IMR-90 (cell line): ENCODE data around the gene TYSND1. TPM values are rescaled to one million over a fixed set of nuclear protein-coding genes. Genes with fewer than 3 reads are reported as not detected.

Experiments
- ATAC-seq: fragments of 200-7000 bp; cut with Tn5 transposase; 2 replicates; pipeline ENCODE4 v1.9.1; 2020; ENCODE audit warnings: low read depth, mild to moderate bottlenecking, moderate library complexity
- BruUV-seq: library from RNA; stranded (reverse); fragments of 400-500 nt; replicated peaks from 2 replicates; lab custom pipeline; 2021; lab: Mats Ljungman, UMichigan
- CTCF ChIA-PET: fragments of 300-600 bp; formaldehyde crosslinking; extraction: SDS; loops from one replicate; lab custom pipeline; 2021; ENCODE audit warnings: antibody characterized with exemption; lab: Yijun Ruan, JAX
- POLR2A ChIA-PET: fragments of 300-600 bp; sonication (Branson Sonifier 250); formaldehyde crosslinking; loops from one replicate; lab custom pipeline; 2022; ENCODE audit warnings: antibody characterized with exemption; ENCODE audit not compliant: unreplicated experiment; lab: Charles Lee
- DNase-seq: peaks from one replicate; pipeline ENCODE4 v3.0.0; 2013
- H2AFZ ChIP-seq: replicated peaks from 2 replicates; pipeline ENCODE3; 2013; ENCODE audit warnings: low read length, mild to moderate bottlenecking; ENCODE audit not compliant: poor library complexity
- H2AK5ac ChIP-seq: 2 replicates; pipeline ENCODE4 v1.6.1; 2013; ENCODE audit warnings: low read depth, low read length, inconsistent platforms
- H2AK9ac ChIP-seq: replicated peaks from 2 replicates; pipeline ENCODE3; 2013; ENCODE audit warnings: mild to moderate bottlenecking, low read depth, low read length, moderate library complexity; ENCODE audit not compliant: poor library complexity
- H2BK120ac ChIP-seq: 2 replicates; pipeline ENCODE4 v1.6.1; 2013; ENCODE audit warnings: low read depth, low read length, inconsistent platforms
- H2BK15ac ChIP-seq: 3 replicates; pipeline ENCODE4 v1.6.1; 2013; ENCODE audit warnings: low read depth, low read length, inconsistent platforms
- H2BK20ac ChIP-seq: 2 replicates; pipeline ENCODE4 v1.6.1; 2013; ENCODE audit warnings: low read depth, mild to moderate bottlenecking, inconsistent platforms, low read length, moderate library complexity
- H2BK5ac ChIP-seq: 2 replicates; pipeline ENCODE4 v1.6.1; 2013; ENCODE audit warnings: mild to moderate bottlenecking, low read depth, low read length, inconsistent platforms; ENCODE audit not compliant: poor library complexity, severe bottlenecking
- H3K14ac ChIP-seq: replicated peaks from 2 replicates; pipeline ENCODE4 v1.6.1; 2013; ENCODE audit warnings: low read depth, low read length, inconsistent platforms
- H3K18ac ChIP-seq: 2 replicates; pipeline ENCODE4 v1.6.1; 2013; ENCODE audit warnings: low read depth, low read length, control low read depth
- H3K23ac ChIP-seq: 2 replicates; pipeline ENCODE4 v1.6.1; 2013; ENCODE audit warnings: low read depth, low read length, inconsistent platforms
- H3K27ac ChIP-seq: 2 replicates; pipeline ENCODE4 v1.5.1; 2013; ENCODE audit warnings: mild to moderate bottlenecking, control low read depth, low read length; ENCODE audit not compliant: insufficient read depth
- H3K27me3 ChIP-seq: 2 replicates; pipeline ENCODE4 v1.6.1; 2013; ENCODE audit warnings: low read length; ENCODE audit not compliant: control insufficient read depth, insufficient read depth
- H3K36me3 ChIP-seq: 2 replicates; pipeline ENCODE4 v1.6.1; 2013; ENCODE audit warnings: low read length, mixed read lengths; ENCODE audit not compliant: control insufficient read depth, insufficient read depth
- H3K4ac ChIP-seq: 2 replicates; pipeline ENCODE4 v1.6.1; 2013; ENCODE audit warnings: low read depth, low read length, inconsistent platforms
- H3K4me1 ChIP-seq: 2 replicates; pipeline ENCODE4 v1.6.1; 2013; ENCODE audit warnings: low read length, mixed read lengths; ENCODE audit not compliant: control insufficient read depth, insufficient read depth
- H3K4me2 ChIP-seq: 2 replicates; pipeline ENCODE4 v1.6.1; 2013; ENCODE audit warnings: low read depth, mild to moderate bottlenecking, control low read depth, low read length, moderate library complexity
- H3K4me3 ChIP-seq: 2 replicates; pipeline ENCODE4 v1.5.1; 2013; ENCODE audit warnings: low read depth, mild to moderate bottlenecking, control low read depth, low read length, moderate library complexity; ENCODE audit not compliant: insufficient read depth
- H3K56ac ChIP-seq: 2 replicates; pipeline ENCODE4 v1.6.1; 2013; ENCODE audit warnings: low read length, inconsistent platforms; ENCODE audit not compliant: insufficient read depth; ENCODE audit errors: extremely low read depth
- H3K79me1 ChIP-seq, 2 experiments: 2 replicates each; pipeline ENCODE4 v1.6.1; 2013; ENCODE audit warnings: low read length in 2 of 2, inconsistent platforms in 1 of 2, low read depth in 1 of 2
- H3K9ac ChIP-seq: 2 replicates; pipeline ENCODE4 v1.6.1; 2013; ENCODE audit warnings: low read depth, low read length, control low read depth
- H3K9me1 ChIP-seq: 2 replicates; pipeline ENCODE4 v1.6.1; 2013; ENCODE audit warnings: low read length, inconsistent platforms; ENCODE audit not compliant: insufficient read depth
- H3K9me3 ChIP-seq: 2 replicates; pipeline ENCODE4 v1.6.1; 2013; ENCODE audit warnings: low read length; ENCODE audit not compliant: control insufficient read depth, insufficient read depth
- H4K20me1 ChIP-seq: 2 replicates; pipeline ENCODE4 v1.6.1; 2013; ENCODE audit warnings: low read length, inconsistent platforms; ENCODE audit not compliant: insufficient read depth
- H4K5ac ChIP-seq: 2 replicates; pipeline ENCODE4 v1.6.1; 2013; ENCODE audit warnings: mild to moderate bottlenecking, low read depth, low read length, control low read depth
- H4K8ac ChIP-seq, 2 experiments: 2 replicates each; pipeline ENCODE4 v1.6.1; 2013; ENCODE audit warnings: low read depth in 2 of 2, low read length in 2 of 2, control low read depth in 1 of 2, inconsistent platforms in 1 of 2
- H4K91ac ChIP-seq: 2 replicates; pipeline ENCODE4 v1.6.1; 2013; ENCODE audit warnings: low read depth, low read length, inconsistent platforms; ENCODE audit not compliant: insufficient read depth
- BHLHE40 ChIP-seq: fragments of 150-350 bp; IDR thresholded peaks from 2 replicates; pipeline ENCODE4 v1.6.1; 2016; ENCODE audit warnings: mild to moderate bottlenecking, low read depth, low read length
- CEBPB ChIP-seq: IDR thresholded peaks from 2 replicates; pipeline ENCODE4 v1.6.1; 2012; ENCODE audit warnings: low read depth, low read length, improper control_type of control experiment
- CHD1 ChIP-seq: IDR thresholded peaks from 2 replicates; pipeline ENCODE4 v1.6.1; 2012; ENCODE audit warnings: low read depth, low read length, improper control_type of control experiment
- FOS ChIP-seq: fragments of 150-350 bp; IDR thresholded peaks from 2 replicates; pipeline ENCODE4 v1.6.1; 2016; ENCODE audit warnings: low read depth, low read length
- NFE2L2 ChIP-seq: fragments of 150-350 bp; IDR thresholded peaks from 2 replicates; pipeline ENCODE4 v1.6.1; 2016; ENCODE audit warnings: low read depth, mild to moderate bottlenecking, low read length
- RAD21 ChIP-seq: IDR thresholded peaks from 2 replicates; pipeline ENCODE4 v1.6.1; 2012; ENCODE audit warnings: low read length, improper control_type of control experiment
- RFX5 ChIP-seq: IDR thresholded peaks from 2 replicates; pipeline ENCODE4 v1.8.0; 2012; ENCODE audit warnings: low read depth, mild to moderate bottlenecking, low read length, moderate library complexity
- SMC3 ChIP-seq: fragments of 150-350 bp; IDR thresholded peaks from 2 replicates; pipeline ENCODE4 v1.6.1; 2016; ENCODE audit warnings: low read depth, mild to moderate bottlenecking, antibody characterized with exemption, low read length, moderate library complexity
- WGBS, 2 experiments: methylation state at CpG; one replicate each; pipeline versions ENCODE4 v1.1.5 to v1.1.7; 2013; ENCODE audit warnings: missing lambda C conversion rate in 2 of 2; ENCODE audit not compliant: insufficient read length in 1 of 2; ENCODE audit errors: extremely low coverage in 2 of 2; 5-methylcytosine and 5-hydroxymethylcytosine counted together
- dilution Hi-C: fragments of 300-500 bp; cut with HindIII; formaldehyde crosslinking; loops from one replicate; pipeline ENCODE4 v1.14.3; 2018; ENCODE audit warnings: low sequenced_read_pairs; ENCODE audit not compliant: unreplicated experiment
- in situ Hi-C: fragments of 300-500 bp; cut with MboI; formaldehyde crosslinking; loops from 3 replicates; pipeline ENCODE4 v1.14.3; 2019; ENCODE audit warnings: low sequenced_read_pairs, inconsistent platforms, mixed read lengths
- intact Hi-C: fragments of 100-400 bp; cut with micrococcal nuclease; formaldehyde crosslinking; loops from 2 replicates; pipeline ENCODE4 v1.10.0; 2022
- polyA plus RNA-seq, 3 experiments: library from polyadenylated mRNA; depleted of rRNA; stranded (reverse); fragments of >200 nt; gene quantifications; 2 replicates each; pipeline ENCODE4 v1.2.3, GENCODE V29; 2012; ENCODE audit warnings: low replicate concordance in 1 of 3
- total RNA-seq: library from RNA; depleted of rRNA; stranded (reverse); fragments of >200 nt; gene quantifications from 2 replicates; pipeline ENCODE4 v1.2.3, GENCODE V29; 2012
- TF ChIP-seq, protein P1 (sequence below): fragments of 150-350 bp; IDR thresholded peaks from 2 replicates; pipeline ENCODE4 v1.6.1; 2017; ENCODE audit warnings: mild to moderate bottlenecking, antibody characterized with exemption, low read length, low read depth
- TF ChIP-seq, protein P2 (sequence below): fragments of 150-350 bp; IDR thresholded peaks from 2 replicates; pipeline ENCODE4 v1.6.1; 2016; ENCODE audit warnings: low read depth, mild to moderate bottlenecking, low read length, moderate library complexity, borderline replicate concordance

Gene TYSND1
- total and polyA plus RNA-seq, 2 of the 4 experiments (the other 2 are of a cell fraction) = 2.9 to 4.1 TPM

DNA sequence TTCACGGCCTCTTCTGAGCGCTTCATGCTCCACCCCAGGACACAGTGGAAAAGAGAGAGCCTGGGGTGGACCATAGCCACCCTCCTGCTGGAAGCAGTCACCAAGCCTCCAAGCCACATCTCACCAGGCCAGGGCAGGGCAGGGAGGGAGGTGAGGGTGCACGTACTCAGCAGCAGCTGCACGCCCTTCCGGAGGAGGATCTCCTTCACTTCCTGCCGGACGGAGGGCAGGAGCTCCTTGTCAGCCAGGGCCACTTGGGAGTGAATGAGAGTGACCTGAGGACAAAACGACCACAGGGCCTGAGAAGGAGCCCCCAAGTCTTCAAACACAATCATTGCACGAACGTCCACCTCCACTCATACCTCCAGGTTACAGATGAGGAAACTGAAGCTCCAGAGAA is 28.9 kb downstream of the TYSND1 start:
- H4K8ac ChIP-seq = no peak overlapping the region
- in situ Hi-C loops (no loop called here), intact Hi-C loops (no loop called here), dilution Hi-C loops (no loop called here)
- no peak overlapping the region for H2BK15ac ChIP-seq
- no peak overlapping the region for H3K4me3 ChIP-seq
- H2BK20ac ChIP-seq = no peak overlapping the region
- H2AFZ ChIP-seq = no peak overlapping the region
- H3K9ac ChIP-seq = no peak overlapping the region
- ChIA-PET CTCF (no interaction called here), POLR2A (no interaction called here)
- TF ChIP-seq BHLHE40 (no peak), CEBPB (no peak), CHD1 (no peak), NFE2L2 (no peak), RAD21 (no peak), FOS (no peak), RFX5 (no peak), SMC3 (no peak)
- TF ChIP-seq, protein P1, sequence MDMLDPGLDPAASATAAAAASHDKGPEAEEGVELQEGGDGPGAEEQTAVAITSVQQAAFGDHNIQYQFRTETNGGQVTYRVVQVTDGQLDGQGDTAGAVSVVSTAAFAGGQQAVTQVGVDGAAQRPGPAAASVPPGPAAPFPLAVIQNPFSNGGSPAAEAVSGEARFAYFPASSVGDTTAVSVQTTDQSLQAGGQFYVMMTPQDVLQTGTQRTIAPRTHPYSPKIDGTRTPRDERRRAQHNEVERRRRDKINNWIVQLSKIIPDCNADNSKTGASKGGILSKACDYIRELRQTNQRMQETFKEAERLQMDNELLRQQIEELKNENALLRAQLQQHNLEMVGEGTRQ = no peak
- TF ChIP-seq, protein P2, sequence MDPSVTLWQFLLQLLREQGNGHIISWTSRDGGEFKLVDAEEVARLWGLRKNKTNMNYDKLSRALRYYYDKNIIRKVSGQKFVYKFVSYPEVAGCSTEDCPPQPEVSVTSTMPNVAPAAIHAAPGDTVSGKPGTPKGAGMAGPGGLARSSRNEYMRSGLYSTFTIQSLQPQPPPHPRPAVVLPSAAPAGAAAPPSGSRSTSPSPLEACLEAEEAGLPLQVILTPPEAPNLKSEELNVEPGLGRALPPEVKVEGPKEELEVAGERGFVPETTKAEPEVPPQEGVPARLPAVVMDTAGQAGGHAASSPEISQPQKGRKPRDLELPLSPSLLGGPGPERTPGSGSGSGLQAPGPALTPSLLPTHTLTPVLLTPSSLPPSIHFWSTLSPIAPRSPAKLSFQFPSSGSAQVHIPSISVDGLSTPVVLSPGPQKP = no peak
- no peaks in the 10 kb centered on the region for H3K4me1 ChIP-seq
- H3K23ac ChIP-seq = no peak overlapping the region
- no peak overlapping the region for H3K56ac ChIP-seq
- ATAC-seq = no peak
- no peak for DNase-seq
- H3K4ac ChIP-seq = no peak overlapping the region
- H3K36me3 ChIP-seq = peaks cover 55% of the 10 kb centered on the region
- H3K14ac ChIP-seq = no peak overlapping the region
- no peaks in the 10 kb centered on the region for H3K9me3 ChIP-seq
- H3K9me1 ChIP-seq = peaks cover 6% of the 10 kb centered on the region; the same call in 1 of the 2 replicates
- no peak overlapping the region for H2AK9ac ChIP-seq
- no peak overlapping the region for H3K18ac ChIP-seq
- no peak overlapping the region for H2BK5ac ChIP-seq
- no peaks in the 10 kb centered on the region for H3K27me3 ChIP-seq
- BruUV-seq = no TSS peak
- H2BK120ac ChIP-seq = no peak overlapping the region
- H4K20me1 ChIP-seq = peaks cover 8% of the 10 kb centered on the region
- no peak overlapping the region for H4K5ac ChIP-seq
- H3K79me1 ChIP-seq = peaks cover 0 to 7% of the 10 kb centered on the region in 2 experiments; a peak in 3 of 4 replicates
- H3K4me2 ChIP-seq = no peak overlapping the region
- H2AK5ac ChIP-seq = no peak overlapping the region
- H3K27ac ChIP-seq = no peak overlapping the region
- no peak overlapping the region for H4K91ac ChIP-seq
- WGBS, 2 experiments = no CpG with 5 or more reads among the region's 10 CpGs
